HL-60 (cell line): Measurements from ENCODE around the gene CHD9.

ENCODE experiments used
- CTCF ChIP-seq: IDR thresholded peaks from one replicate; pipeline ENCODE4 v1.5.1; 2011; ENCODE audit warnings: low read length, control low read depth, inconsistent platforms; ENCODE audit not compliant: insufficient read depth
- GABPA ChIP-seq: IDR thresholded peaks from 2 replicates; pipeline ENCODE4 v1.6.1; 2012; ENCODE audit warnings: low read depth
- POLR2AphosphoS5 ChIP-seq: IDR thresholded peaks from 2 replicates; pipeline ENCODE4 v1.6.1; 2012; ENCODE audit warnings: low read depth
- REST ChIP-seq: IDR thresholded peaks from 2 replicates; pipeline ENCODE4 v1.6.1; 2012; ENCODE audit warnings: low read depth; ENCODE audit not compliant: insufficient replicate concordance

- no peak for TF ChIP-seq CTCF
- no peak for TF ChIP-seq REST
- no peak for TF ChIP-seq POLR2AphosphoS5
- no peak for TF ChIP-seq GABPA
Observed at GRCh38 chr16:53291757-53292392, 237.1 kb downstream of the CHD9 start.
